A549 (cell line): ENCODE data around the gene SPAG9.

Source experiments
- CBX2 ChIP-seq: fragments of 200-600 bp; sonication (generic); IDR thresholded peaks from 2 replicates; pipeline ENCODE4 v1.6.1; 2016; ENCODE audit warnings: low read depth, mild to moderate bottlenecking, borderline replicate concordance
- EHF ChIP-seq: fragments of 250-450 bp; sonication (Bioruptor Pico); IDR thresholded peaks from 2 replicates; pipeline ENCODE4 v1.5.0; 2020; ENCODE audit warnings: mild to moderate bottlenecking
- ZFP36 ChIP-seq: fragments of 450-650 bp; IDR thresholded peaks from 2 replicates; pipeline ENCODE4 v1.6.1; 2014; ENCODE audit warnings: borderline replicate concordance; ENCODE audit not compliant: partially characterized antibody
- TF ChIP-seq, protein P1 (sequence below): fragments of >200 bp; sonication (Bioruptor Twin); formaldehyde crosslinking; IDR thresholded peaks from 3 replicates; pipeline ENCODE4 v1.5.1; 2016

DNA sequence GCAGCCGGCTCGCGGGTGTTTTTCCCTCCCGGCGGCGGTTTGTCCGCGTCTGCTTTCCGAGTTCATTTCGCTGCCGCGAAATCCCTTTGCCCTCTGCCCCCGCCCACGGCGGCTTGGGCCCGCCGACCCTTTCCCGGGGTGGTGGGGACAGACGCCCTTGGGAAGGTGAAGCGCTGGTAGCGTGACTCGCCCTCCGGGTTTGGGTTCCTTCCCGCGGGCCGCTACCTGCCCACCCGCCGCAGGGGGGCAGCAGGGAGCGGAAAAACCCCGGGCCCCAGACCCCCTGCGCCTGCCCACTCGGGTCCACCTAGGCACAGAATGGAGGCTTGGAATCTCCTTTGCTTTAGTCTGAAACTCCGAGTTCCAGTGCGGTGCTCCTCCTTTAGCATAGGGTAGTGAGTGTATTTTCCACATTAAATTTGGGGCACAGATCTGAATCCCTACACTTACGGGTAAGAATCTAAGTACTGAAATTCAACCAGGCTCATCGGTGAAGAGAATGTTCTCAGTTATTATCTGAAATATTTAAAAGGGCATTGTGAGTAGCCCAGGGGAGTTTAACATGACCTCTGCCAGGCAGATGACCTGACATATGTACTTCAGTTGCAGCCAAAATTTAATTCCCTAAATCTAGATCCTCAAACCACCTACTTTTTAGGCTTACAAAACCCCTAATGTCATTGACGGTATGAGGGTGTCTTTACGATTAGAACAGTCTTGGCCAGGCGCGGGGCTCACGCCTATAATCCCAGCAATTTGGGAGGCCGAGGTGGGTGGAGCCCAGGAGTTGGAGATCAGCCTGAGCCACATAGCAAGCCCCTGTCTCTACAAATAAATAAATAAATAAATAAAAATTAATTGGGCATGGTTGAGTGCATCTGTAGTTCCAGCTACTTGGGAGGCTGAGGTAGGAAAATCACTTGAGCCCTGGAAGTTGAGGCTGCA lies 46.6 kb upstream of the SPAG9 start:
- TF ChIP-seq CBX2, result no peak
- TF ChIP-seq, protein P1, sequence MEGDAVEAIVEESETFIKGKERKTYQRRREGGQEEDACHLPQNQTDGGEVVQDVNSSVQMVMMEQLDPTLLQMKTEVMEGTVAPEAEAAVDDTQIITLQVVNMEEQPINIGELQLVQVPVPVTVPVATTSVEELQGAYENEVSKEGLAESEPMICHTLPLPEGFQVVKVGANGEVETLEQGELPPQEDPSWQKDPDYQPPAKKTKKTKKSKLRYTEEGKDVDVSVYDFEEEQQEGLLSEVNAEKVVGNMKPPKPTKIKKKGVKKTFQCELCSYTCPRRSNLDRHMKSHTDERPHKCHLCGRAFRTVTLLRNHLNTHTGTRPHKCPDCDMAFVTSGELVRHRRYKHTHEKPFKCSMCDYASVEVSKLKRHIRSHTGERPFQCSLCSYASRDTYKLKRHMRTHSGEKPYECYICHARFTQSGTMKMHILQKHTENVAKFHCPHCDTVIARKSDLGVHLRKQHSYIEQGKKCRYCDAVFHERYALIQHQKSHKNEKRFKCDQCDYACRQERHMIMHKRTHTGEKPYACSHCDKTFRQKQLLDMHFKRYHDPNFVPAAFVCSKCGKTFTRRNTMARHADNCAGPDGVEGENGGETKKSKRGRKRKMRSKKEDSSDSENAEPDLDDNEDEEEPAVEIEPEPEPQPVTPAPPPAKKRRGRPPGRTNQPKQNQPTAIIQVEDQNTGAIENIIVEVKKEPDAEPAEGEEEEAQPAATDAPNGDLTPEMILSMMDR, result peak; percentile 86
- no peak for TF ChIP-seq ZFP36
- TF ChIP-seq EHF, result no peak; the same call in 1 of the 2 replicates
